Measurements from ENCODE around the gene PALLD.

DNA sequence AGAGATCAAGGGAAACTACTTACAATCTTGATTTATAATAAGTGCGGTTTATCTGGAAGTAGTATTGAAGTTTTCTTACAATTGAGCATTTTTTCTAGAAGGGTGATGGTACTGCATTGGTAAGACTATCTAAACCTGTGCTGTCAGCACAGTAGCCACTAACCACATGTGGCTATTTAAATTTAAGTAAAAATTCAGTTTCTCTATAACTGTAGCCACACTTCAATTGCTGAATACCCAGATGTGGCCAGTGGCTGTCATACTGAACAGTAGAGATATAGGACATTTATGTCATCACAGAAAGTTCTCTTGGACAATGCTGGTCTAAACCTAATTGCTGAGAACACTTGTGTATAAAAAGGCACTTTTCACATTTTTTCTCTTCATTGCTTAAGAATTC, 290.5 kb downstream of the PALLD start:
- TF ChIP-seq, protein P1, sequence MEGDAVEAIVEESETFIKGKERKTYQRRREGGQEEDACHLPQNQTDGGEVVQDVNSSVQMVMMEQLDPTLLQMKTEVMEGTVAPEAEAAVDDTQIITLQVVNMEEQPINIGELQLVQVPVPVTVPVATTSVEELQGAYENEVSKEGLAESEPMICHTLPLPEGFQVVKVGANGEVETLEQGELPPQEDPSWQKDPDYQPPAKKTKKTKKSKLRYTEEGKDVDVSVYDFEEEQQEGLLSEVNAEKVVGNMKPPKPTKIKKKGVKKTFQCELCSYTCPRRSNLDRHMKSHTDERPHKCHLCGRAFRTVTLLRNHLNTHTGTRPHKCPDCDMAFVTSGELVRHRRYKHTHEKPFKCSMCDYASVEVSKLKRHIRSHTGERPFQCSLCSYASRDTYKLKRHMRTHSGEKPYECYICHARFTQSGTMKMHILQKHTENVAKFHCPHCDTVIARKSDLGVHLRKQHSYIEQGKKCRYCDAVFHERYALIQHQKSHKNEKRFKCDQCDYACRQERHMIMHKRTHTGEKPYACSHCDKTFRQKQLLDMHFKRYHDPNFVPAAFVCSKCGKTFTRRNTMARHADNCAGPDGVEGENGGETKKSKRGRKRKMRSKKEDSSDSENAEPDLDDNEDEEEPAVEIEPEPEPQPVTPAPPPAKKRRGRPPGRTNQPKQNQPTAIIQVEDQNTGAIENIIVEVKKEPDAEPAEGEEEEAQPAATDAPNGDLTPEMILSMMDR (IDR thresholded peaks at IDR 0.05; ENCODE audit: low read length): no peak
- TF ChIP-seq EZH2 (IDR thresholded peaks at IDR 0.05; ENCODE audit: borderline replicate concordance, low read length): no peak
